Activated CD8-positive, alpha-beta T cell treated with anti-CD3 and anti-CD28 coated beads, Interleukin-2, amount 10 ng/mL, durations not matched to agents 7 days and 5 days (primary cell): Measurements from ENCODE around the gene MICAL2. TPM values are rescaled to one million over a fixed set of nuclear protein-coding genes. Genes with fewer than 3 reads are reported as not detected.
A peak's percentile ranks its signal among the peaks of the same experiment; 100 is the strongest.

Experiments
- ATAC-seq: fragments of 150-1000 bp; cut with Tn5 transposase; one replicate; pipeline ENCODE4 v1.10.0; 2021; ENCODE audit warnings: moderate library complexity
- CTCF ChIA-PET: fragments of 350-600 bp; sonication (Branson Sonifier 250); formaldehyde crosslinking; loops from one replicate; lab custom pipeline; 2021; ENCODE audit warnings: antibody characterized with exemption; lab: Charles Lee
- POLR2A ChIA-PET: fragments of 350-600 bp; sonication (Branson Sonifier 250); formaldehyde crosslinking; loops from one replicate; lab custom pipeline; 2021; ENCODE audit warnings: antibody characterized with exemption; lab: Charles Lee
- DNase-seq: peaks from one replicate; pipeline ENCODE4 v3.0.0-alpha.2; 2020
- H3K27ac Mint-ChIP-seq: one replicate; pipeline ENCODE4 v1.8.0; 2021; ENCODE audit warnings: mild to moderate bottlenecking, mixed read lengths
- H3K27me3 Mint-ChIP-seq: one replicate; pipeline ENCODE4 v1.8.0; 2021; ENCODE audit warnings: low read depth, mixed read lengths
- H3K36me3 Mint-ChIP-seq: one replicate; pipeline ENCODE4 v1.8.0; 2021; ENCODE audit warnings: low read depth, mixed read lengths
- H3K4me1 Mint-ChIP-seq: one replicate; pipeline ENCODE4 v1.8.0; 2021; ENCODE audit warnings: low read depth, mixed read lengths
- H3K4me3 Mint-ChIP-seq: one replicate; pipeline ENCODE4 v1.8.0; 2021; ENCODE audit warnings: mild to moderate bottlenecking, mixed read lengths
- H3K9me3 Mint-ChIP-seq: one replicate; pipeline ENCODE4 v1.8.0; 2022; ENCODE audit warnings: mixed read lengths; ENCODE audit not compliant: insufficient read depth
- total RNA-seq, 2 experiments: library from RNA; stranded (reverse); gene quantifications; one replicate each; pipeline ENCODE4 v1.2.3, GENCODE V29; 2021

Gene MICAL2
- total RNA-seq, 2 experiments from 2014 or later, result 34.9 to 37.5 TPM

- no peak overlapping the region for H3K4me3 Mint-ChIP-seq
- H3K9me3 Mint-ChIP-seq, result no peaks in the 10 kb centered on the region
- POLR2A ChIA-PET, result interaction anchor here (0.6 kb wide), 2 partner anchors 39 to 1364 kb away, joined by 3 read pairs; no protein-coding TSS in a partner anchor
- H3K27me3 Mint-ChIP-seq, result no peaks in the 10 kb centered on the region
- no peak overlapping the region for H3K27ac Mint-ChIP-seq
- CTCF ChIA-PET, result interaction anchor here (1.1 to 17.3 kb wide), 4 partner anchors 12 to 228 kb away, joined by 3 to 401 read pairs (median 4); no protein-coding TSS in a partner anchor
- ATAC-seq, result no peak
- no peaks in the 10 kb centered on the region for H3K36me3 Mint-ChIP-seq
- no peaks in the 10 kb centered on the region for H3K4me1 Mint-ChIP-seq
- DNase-seq, result no peak
Measured at GRCh38 chr11:12276831-12277475, 166.6 kb downstream of the MICAL2 start.

- CTCF ChIA-PET, result interaction anchor here (1.1 to 17.3 kb wide), 4 partner anchors 12 to 230 kb away, joined by 3 to 401 read pairs (median 26); no protein-coding TSS in a partner anchor
- DNase-seq (no peak), ATAC-seq (no peak)
- Mint-ChIP-seq H3K27me3 (peaks cover 3% of the 10 kb centered on the region), H3K27ac (no peak overlapping the region), H3K9me3 (no peaks in the 10 kb centered on the region), H3K4me1 (no peaks in the 10 kb centered on the region), H3K36me3 (no peaks in the 10 kb centered on the region), H3K4me3 (no peak overlapping the region)
- POLR2A ChIA-PET, result interaction anchor here (0.6 kb wide), 1 partner anchor 134 kb away, joined by 3 read pairs; no protein-coding TSS in a partner anchor
Measured at GRCh38 chr11:12278766-12279671, 168.6 kb downstream of the MICAL2 start.

DNA sequence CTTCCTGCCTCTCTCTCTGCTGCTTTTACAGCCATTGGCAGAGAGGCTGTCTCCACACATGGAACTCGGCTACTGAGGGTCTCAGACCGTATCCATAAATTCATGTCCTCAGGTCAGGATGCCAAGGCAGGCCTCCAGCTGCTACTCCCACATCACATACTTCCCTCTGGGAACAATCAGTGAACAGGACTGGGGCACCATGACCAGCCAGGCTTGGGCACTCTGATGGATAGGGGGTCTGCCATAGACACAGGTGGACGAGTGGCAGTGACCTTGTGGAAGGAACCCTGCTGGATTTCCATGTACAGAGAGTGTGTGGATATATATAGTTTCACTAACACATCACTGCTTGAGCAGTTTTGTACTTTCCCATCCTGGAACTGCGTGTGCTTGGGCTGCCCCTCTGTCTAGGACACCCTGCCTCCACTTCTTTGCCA lies 169.3 kb downstream of the MICAL2 start:
- no peak overlapping the region for H3K27ac Mint-ChIP-seq
- POLR2A ChIA-PET, result no interaction called here
- CTCF ChIA-PET, result interaction anchor here (1.1 to 17.3 kb wide), 6 partner anchors 10 to 231 kb away, joined by 5 to 401 read pairs (median 26); no protein-coding TSS in a partner anchor
- no peaks in the 10 kb centered on the region for H3K36me3 Mint-ChIP-seq
- no peaks in the 10 kb centered on the region for H3K4me1 Mint-ChIP-seq
- H3K9me3 Mint-ChIP-seq, result no peaks in the 10 kb centered on the region
- no peak for DNase-seq
- ATAC-seq, result no peak
- no peak overlapping the region for H3K4me3 Mint-ChIP-seq
- peaks cover 3% of the 10 kb centered on the region for H3K27me3 Mint-ChIP-seq

DNA sequence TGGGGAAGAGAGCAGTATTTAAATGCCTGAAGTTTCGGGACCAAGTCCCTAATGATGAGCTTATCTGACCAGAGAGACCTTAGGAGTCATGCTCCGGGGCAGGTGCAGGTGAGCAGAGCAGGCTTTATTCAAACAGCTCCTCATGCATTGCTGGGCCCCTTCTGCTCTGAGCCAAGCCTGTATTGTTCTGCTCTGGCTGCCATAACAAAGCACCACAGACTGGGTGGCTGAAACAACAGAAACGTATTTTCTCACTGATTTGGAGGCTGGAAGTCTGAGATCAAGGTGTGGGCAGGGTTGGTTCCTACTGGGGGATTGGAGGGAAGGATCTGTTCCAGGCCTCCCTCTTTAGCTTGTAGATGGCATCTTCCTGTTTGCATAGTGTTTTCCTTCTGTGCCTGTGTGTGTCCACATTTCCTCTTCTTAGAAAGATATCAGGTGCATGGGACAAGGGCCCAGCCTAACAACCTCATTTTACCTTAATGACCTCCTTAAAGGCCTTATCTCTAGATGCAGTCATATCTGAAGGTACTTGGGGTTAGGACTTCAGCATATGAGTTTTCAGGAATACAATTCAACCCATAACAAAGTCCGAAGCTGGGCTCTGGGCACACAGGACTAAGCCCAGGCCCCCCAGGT lies 169.9 kb downstream of the MICAL2 start:
- Mint-ChIP-seq H3K9me3 (no peaks in the 10 kb centered on the region), H3K4me1 (no peaks in the 10 kb centered on the region), H3K4me3 (no peak overlapping the region), H3K36me3 (no peaks in the 10 kb centered on the region), H3K27ac (peak overlapping the region; percentile 11), H3K27me3 (peaks cover 3% of the 10 kb centered on the region)
- ATAC-seq (no peak), DNase-seq (no peak)
- POLR2A ChIA-PET, result no interaction called here
- CTCF ChIA-PET, result interaction anchor here (1.1 to 17.3 kb wide), 15 partner anchors 10 to 281 kb away, joined by 3 to 401 read pairs (median 9); no protein-coding TSS in a partner anchor

- ATAC-seq, result no peak
- no peaks in the 10 kb centered on the region for H3K9me3 Mint-ChIP-seq
- H3K36me3 Mint-ChIP-seq, result no peaks in the 10 kb centered on the region
- no peaks in the 10 kb centered on the region for H3K4me1 Mint-ChIP-seq
- H3K4me3 Mint-ChIP-seq, result no peak overlapping the region
- CTCF ChIA-PET, result interaction anchor here (0.6 to 17.3 kb wide), 67 partner anchors 8 to 493 kb away, joined by 3 to 401 read pairs (median 4); partner anchors contain the start of gene DKK3
- H3K27ac Mint-ChIP-seq, result no peak overlapping the region
- POLR2A ChIA-PET, result interaction anchor here (0.9 to 1.2 kb wide), 2 partner anchors 223 to 233 kb away, joined by 4 read pairs; no protein-coding TSS in a partner anchor
- H3K27me3 Mint-ChIP-seq, result peaks cover 3% of the 10 kb centered on the region
- no peak for DNase-seq
Measured at GRCh38 chr11:12280838-12281565, 170.6 kb downstream of the MICAL2 start.

GRCh38 chr11:12281571-12282478 lies 171.4 kb downstream of the MICAL2 start:
- Mint-ChIP-seq H3K36me3 (no peaks in the 10 kb centered on the region), H3K27ac (no peak overlapping the region), H3K27me3 (peaks cover 3% of the 10 kb centered on the region), H3K4me1 (no peaks in the 10 kb centered on the region), H3K9me3 (no peaks in the 10 kb centered on the region), H3K4me3 (no peak overlapping the region)
- DNase-seq (peak; percentile 82), ATAC-seq (peak; percentile 66)
- ChIA-PET POLR2A (interaction anchor here (0.9 to 1.2 kb wide), 2 partner anchors 224 to 234 kb away, joined by 4 read pairs; no protein-coding TSS in a partner anchor), CTCF (interaction anchor here (0.6 to 17.3 kb wide), 68 partner anchors 9 to 494 kb away, joined by 3 to 401 read pairs (median 4); partner anchors contain the start of gene DKK3)

DNA sequence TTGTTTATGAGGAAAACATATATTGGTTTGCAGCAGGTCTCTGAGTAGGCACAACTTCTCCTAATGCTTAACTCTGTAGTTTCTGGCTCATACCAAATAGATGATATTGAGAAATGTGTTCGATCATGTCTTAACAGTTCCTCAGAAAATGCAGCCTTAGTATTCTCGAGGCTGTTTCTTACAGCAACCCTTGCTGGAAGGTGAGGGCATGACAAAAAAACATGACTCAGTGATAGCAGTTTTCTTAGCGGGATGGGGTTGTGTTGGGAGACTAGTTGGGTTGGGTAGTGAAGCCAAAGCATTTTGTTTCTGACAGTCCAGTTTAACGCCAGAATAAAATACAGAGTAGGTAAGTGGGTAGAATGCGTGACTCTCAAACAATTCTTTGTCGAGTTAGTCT lies 172.3 kb downstream of the MICAL2 start:
- Mint-ChIP-seq H3K27ac (no peak overlapping the region), H3K36me3 (no peaks in the 10 kb centered on the region), H3K27me3 (peaks cover 3% of the 10 kb centered on the region), H3K9me3 (no peaks in the 10 kb centered on the region), H3K4me1 (no peaks in the 10 kb centered on the region), H3K4me3 (no peak overlapping the region)
- no peak for ATAC-seq
- ChIA-PET CTCF (interaction anchor here (1.4 to 17.3 kb wide), 14 partner anchors 9 to 484 kb away, joined by 3 to 401 read pairs (median 8); partner anchors contain the start of gene DKK3), POLR2A (no interaction called here)
- DNase-seq, result no peak

GRCh38 chr11:12284316-12285050 lies 174.1 kb downstream of the MICAL2 start:
- H3K4me3 Mint-ChIP-seq, result no peak overlapping the region
- POLR2A ChIA-PET, result no interaction called here
- peak; percentile 14 for DNase-seq

DNA sequence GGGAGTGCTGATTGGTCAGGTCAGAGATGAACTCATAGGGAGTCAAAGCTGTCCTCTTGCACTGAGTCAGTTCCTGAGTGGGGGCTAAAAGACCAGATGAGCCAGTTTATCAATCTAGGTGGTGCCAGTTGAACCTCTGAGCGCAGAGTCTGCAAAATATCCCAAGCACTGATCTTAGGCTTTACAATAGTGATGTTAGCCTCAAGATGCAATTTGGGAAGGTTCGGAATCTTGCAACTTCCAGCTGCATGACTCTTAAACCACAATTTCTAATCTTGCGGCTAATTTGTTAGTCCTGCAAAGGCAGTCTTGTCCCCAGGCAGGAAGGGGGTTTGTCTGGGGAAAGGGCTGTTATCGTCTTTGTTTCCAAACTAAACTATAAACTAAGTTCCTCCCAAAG lies 174.7 kb downstream of the MICAL2 start:
- H3K27me3 Mint-ChIP-seq, result peaks cover 3% of the 10 kb centered on the region
- H3K27ac Mint-ChIP-seq, result no peak overlapping the region
- H3K9me3 Mint-ChIP-seq, result no peaks in the 10 kb centered on the region
- H3K4me1 Mint-ChIP-seq, result peaks cover 7% of the 10 kb centered on the region
- ATAC-seq, result no peak
- no peak overlapping the region for H3K4me3 Mint-ChIP-seq
- ChIA-PET CTCF (interaction anchor here (1.1 to 17.3 kb wide), 6 partner anchors 8 to 236 kb away, joined by 3 to 401 read pairs (median 4); no protein-coding TSS in a partner anchor), POLR2A (no interaction called here)
- H3K36me3 Mint-ChIP-seq, result no peaks in the 10 kb centered on the region
- peak; percentile 12 for DNase-seq

More at GRCh38 chr11:12284316-12285050, 174.1 kb downstream of the MICAL2 start:
- CTCF ChIA-PET, result interaction anchor here (0.7 to 17.3 kb wide), 8 partner anchors 9 to 353 kb away, joined by 3 to 401 read pairs (median 4); no protein-coding TSS in a partner anchor
- Mint-ChIP-seq H3K27me3 (peaks cover 3% of the 10 kb centered on the region), H3K4me1 (peaks cover 1% of the 10 kb centered on the region), H3K36me3 (no peaks in the 10 kb centered on the region), H3K27ac (no peak overlapping the region), H3K9me3 (no peaks in the 10 kb centered on the region)
- no peak for ATAC-seq
